ENCODE measurements around the gene COPS9.

Gene COPS9

GRCh38 chr2:240121675-240122074 lies 14.4 kb downstream of the COPS9 start:
- H3K27ac ChIP-seq: no peak overlapping the region
- no peak overlapping the region for H2AFZ ChIP-seq (ENCODE audit: low read depth)
- no peaks in the 10 kb centered on the region for H3K36me3 ChIP-seq (ENCODE audit: insufficient read depth)
- no peaks in the 10 kb centered on the region for H3K79me2 ChIP-seq (ENCODE audit: insufficient read depth, low read depth)
- no peak overlapping the region for H3K9ac ChIP-seq
- TF ChIP-seq CTCF (conservative IDR thresholded peaks at IDR 0.05; ENCODE audit: low read depth, low read length): no peak
- H3K4me2 ChIP-seq: no peak overlapping the region
- H3K4me3 ChIP-seq (IDR thresholded peaks at IDR 0.05; ENCODE audit: insufficient read depth, low read depth, low read length): no peak overlapping the region
- no peaks in the 10 kb centered on the region for H3K4me1 ChIP-seq (ENCODE audit: low read depth, poor library complexity, severe bottlenecking)
- no peaks in the 10 kb centered on the region for H4K20me1 ChIP-seq (ENCODE audit: insufficient read depth)
- H3K27me3 ChIP-seq (ENCODE audit: insufficient read depth, low read depth): no peaks in the 10 kb centered on the region

GRCh38 chr2:240121190-240121589 lies 14.9 kb downstream of the COPS9 start:
- Histone ChIP-seq H3K4me2 (no peak overlapping the region), H4K20me1 (ENCODE audit: insufficient read depth) (no peaks in the 10 kb centered on the region), H3K79me2 (ENCODE audit: insufficient read depth, low read depth) (no peaks in the 10 kb centered on the region), H3K4me1 (ENCODE audit: low read depth, poor library complexity, severe bottlenecking) (no peaks in the 10 kb centered on the region), H3K27ac (no peak overlapping the region), H3K36me3 (ENCODE audit: insufficient read depth) (no peaks in the 10 kb centered on the region), H2AFZ (ENCODE audit: low read depth) (no peak overlapping the region), H3K27me3 (ENCODE audit: insufficient read depth, low read depth) (no peaks in the 10 kb centered on the region), H3K4me3 (IDR thresholded peaks at IDR 0.05; ENCODE audit: insufficient read depth, low read depth, low read length) (no peak overlapping the region), H3K9ac (no peak overlapping the region)
- no peak for TF ChIP-seq CTCF (conservative IDR thresholded peaks at IDR 0.05; ENCODE audit: low read depth, low read length)

GRCh38 chr2:240114233-240114632 lies 21.9 kb downstream of the COPS9 start:
- H3K27ac ChIP-seq: no peak overlapping the region
- H4K20me1 ChIP-seq (ENCODE audit: insufficient read depth): no peaks in the 10 kb centered on the region
- no peak overlapping the region for H3K4me3 ChIP-seq (IDR thresholded peaks at IDR 0.05; ENCODE audit: insufficient read depth, low read depth, low read length)
- H2AFZ ChIP-seq (ENCODE audit: low read depth): no peak overlapping the region
- no peaks in the 10 kb centered on the region for H3K4me1 ChIP-seq (ENCODE audit: low read depth, poor library complexity, severe bottlenecking)
- no peaks in the 10 kb centered on the region for H3K79me2 ChIP-seq (ENCODE audit: insufficient read depth, low read depth)
- no peak overlapping the region for H3K4me2 ChIP-seq
- H3K27me3 ChIP-seq (ENCODE audit: insufficient read depth, low read depth): peaks cover 4% of the 10 kb centered on the region; the same call in 1 of the 2 replicates
- no peak overlapping the region for H3K9ac ChIP-seq
- no peaks in the 10 kb centered on the region for H3K36me3 ChIP-seq (ENCODE audit: insufficient read depth)
- TF ChIP-seq CTCF (conservative IDR thresholded peaks at IDR 0.05; ENCODE audit: low read depth, low read length): no peak

- Histone ChIP-seq H3K4me2 (no peak overlapping the region), H3K9ac (no peak overlapping the region), H3K4me1 (ENCODE audit: low read depth, poor library complexity, severe bottlenecking) (no peaks in the 10 kb centered on the region), H3K4me3 (IDR thresholded peaks at IDR 0.05; ENCODE audit: insufficient read depth, low read depth, low read length) (no peak overlapping the region), H3K79me2 (ENCODE audit: insufficient read depth, low read depth) (no peaks in the 10 kb centered on the region), H2AFZ (ENCODE audit: low read depth) (no peak overlapping the region), H3K27ac (no peak overlapping the region), H3K27me3 (ENCODE audit: insufficient read depth, low read depth) (peaks cover 4% of the 10 kb centered on the region; the same call in 1 of the 2 replicates), H3K36me3 (ENCODE audit: insufficient read depth) (no peaks in the 10 kb centered on the region), H4K20me1 (ENCODE audit: insufficient read depth) (no peaks in the 10 kb centered on the region)
- TF ChIP-seq CTCF (conservative IDR thresholded peaks at IDR 0.05; ENCODE audit: low read depth, low read length): no peak
Observed at GRCh38 chr2:240112914-240113690, 23.0 kb downstream of the COPS9 start.

Measured in KMS-11 (cell line).